Neuron (in vitro differentiated cells): ENCODE results near the gene GPR39.
A peak's percentile ranks its signal among the peaks of the same experiment; 100 is the strongest.

Experiments
- H2AFZ ChIP-seq: one replicate; pipeline ENCODE4 v1.6.1; 2013; ENCODE audit warnings: low read depth, mild to moderate bottlenecking, inconsistent platforms, low read length, moderate library complexity
- H3K27me3 ChIP-seq: one replicate; pipeline ENCODE4 v1.6.1; 2013; ENCODE audit warnings: low read length; ENCODE audit not compliant: insufficient read depth
- H3K36me3 ChIP-seq: one replicate; pipeline ENCODE4 v1.6.1; 2013; ENCODE audit warnings: low read length; ENCODE audit not compliant: insufficient read depth
- H3K4me1 ChIP-seq: one replicate; pipeline ENCODE4 v1.6.1; 2013; ENCODE audit warnings: low read length; ENCODE audit not compliant: insufficient read depth
- H3K4me3 ChIP-seq: 2 replicates; pipeline ENCODE4 v1.5.1; 2013; ENCODE audit warnings: mild to moderate bottlenecking, low read length, moderate library complexity
- H3K9me3 ChIP-seq: one replicate; pipeline ENCODE4 v1.6.1; 2013; ENCODE audit warnings: low read length

The GPR39 gene

DNA sequence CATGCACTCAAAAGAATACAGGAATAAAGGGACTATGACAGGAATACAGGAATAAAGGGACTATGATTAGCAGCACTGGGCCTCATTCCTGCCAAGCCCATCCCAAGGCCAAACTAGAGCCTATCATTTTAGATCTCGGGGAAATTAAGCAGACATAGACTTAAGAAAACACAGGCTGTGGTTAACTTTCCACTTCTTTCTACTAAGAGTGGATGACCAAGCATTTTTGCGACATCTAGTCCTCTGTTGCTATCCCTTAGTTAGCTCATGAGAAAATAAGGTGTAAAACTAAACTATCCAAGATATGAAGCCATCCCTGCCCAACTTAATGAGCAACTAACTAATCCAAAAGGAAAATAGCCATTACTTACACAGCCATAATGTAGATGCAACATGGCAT, 247.5 kb downstream of the GPR39 start:
- Histone ChIP-seq H2AFZ (no peak overlapping the region), H3K4me1 (peaks cover 11% of the 10 kb centered on the region), H3K27me3 (no peaks in the 10 kb centered on the region), H3K9me3 (no peaks in the 10 kb centered on the region), H3K36me3 (peaks cover 20% of the 10 kb centered on the region), H3K4me3 (no peak overlapping the region)

DNA sequence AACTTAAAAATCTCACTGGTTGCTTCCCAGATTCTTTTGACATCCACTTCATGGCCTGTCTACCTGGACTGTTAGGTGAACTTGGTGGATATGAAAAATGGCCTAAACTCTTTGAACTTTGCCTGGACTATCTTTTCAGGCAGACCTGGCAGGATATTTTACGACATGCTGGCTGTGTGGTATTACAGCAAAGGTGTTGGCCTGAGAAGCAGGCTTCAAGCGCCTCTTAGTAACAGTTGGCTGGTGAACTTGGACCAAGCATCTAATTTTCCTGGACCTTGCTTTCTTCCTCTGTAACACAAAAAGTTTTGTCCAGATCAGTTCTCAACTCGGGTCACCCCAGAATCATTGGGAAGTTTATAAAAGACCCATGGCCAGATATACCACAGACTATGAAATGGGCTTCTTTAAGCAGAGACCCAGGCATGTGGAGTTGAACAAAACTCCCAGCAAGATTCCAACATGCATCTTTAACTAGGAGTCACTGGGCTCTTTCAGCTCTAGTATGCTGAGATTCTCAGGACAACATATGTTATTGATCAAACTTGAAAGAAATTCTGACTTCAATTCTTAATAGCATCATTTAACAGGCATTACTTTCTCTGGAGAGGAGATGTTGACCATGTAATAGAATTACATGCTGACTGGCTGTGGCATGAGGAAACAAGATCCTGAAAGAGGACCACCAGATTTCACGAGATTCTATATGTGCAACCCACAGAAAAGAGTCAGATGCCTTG, 249.0 kb downstream of the GPR39 start:
- Histone ChIP-seq H2AFZ (no peak overlapping the region), H3K9me3 (no peaks in the 10 kb centered on the region), H3K27me3 (no peaks in the 10 kb centered on the region), H3K36me3 (peaks cover 14% of the 10 kb centered on the region), H3K4me1 (peaks cover 16% of the 10 kb centered on the region), H3K4me3 (no peak overlapping the region)

DNA sequence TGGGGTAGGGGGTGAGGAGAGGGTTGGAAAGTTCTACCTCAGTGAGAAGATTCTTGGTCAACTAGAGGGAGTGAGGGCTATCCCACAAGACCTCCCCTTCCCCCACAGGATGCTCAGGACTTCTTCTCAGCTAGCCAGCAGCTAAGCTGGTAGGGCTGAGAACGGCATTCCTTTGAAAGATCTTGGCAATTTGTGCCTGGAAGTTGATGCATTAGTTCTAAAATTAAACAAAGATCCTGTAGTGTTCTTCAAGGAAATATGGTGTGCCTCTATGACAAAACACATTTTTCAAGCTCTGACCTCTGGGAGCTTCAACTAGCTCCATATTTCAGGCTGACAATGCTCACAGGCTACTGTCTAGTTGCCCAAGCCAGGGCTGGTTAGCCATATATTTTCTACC, 251.1 kb downstream of the GPR39 start:
- H3K4me3 ChIP-seq: peak overlapping the region; percentile 57
- H3K27me3 ChIP-seq: no peaks in the 10 kb centered on the region

GRCh38 chr2:132668189-132668823, 251.7 kb downstream of the GPR39 start:
- peak overlapping the region; percentile 32 for H2AFZ ChIP-seq
- no peaks in the 10 kb centered on the region for H3K9me3 ChIP-seq
- H3K4me3 ChIP-seq: peak overlapping the region; percentile 57
- peaks cover 40% of the 10 kb centered on the region for H3K4me1 ChIP-seq
- H3K27me3 ChIP-seq: no peaks in the 10 kb centered on the region
- peaks cover 4% of the 10 kb centered on the region for H3K36me3 ChIP-seq

More for the DNA sequence above, 251.1 kb downstream of the GPR39 start:
- Histone ChIP-seq H3K9me3 (no peaks in the 10 kb centered on the region), H2AFZ (no peak overlapping the region), H3K4me1 (peaks cover 36% of the 10 kb centered on the region), H3K36me3 (peaks cover 4% of the 10 kb centered on the region)

DNA sequence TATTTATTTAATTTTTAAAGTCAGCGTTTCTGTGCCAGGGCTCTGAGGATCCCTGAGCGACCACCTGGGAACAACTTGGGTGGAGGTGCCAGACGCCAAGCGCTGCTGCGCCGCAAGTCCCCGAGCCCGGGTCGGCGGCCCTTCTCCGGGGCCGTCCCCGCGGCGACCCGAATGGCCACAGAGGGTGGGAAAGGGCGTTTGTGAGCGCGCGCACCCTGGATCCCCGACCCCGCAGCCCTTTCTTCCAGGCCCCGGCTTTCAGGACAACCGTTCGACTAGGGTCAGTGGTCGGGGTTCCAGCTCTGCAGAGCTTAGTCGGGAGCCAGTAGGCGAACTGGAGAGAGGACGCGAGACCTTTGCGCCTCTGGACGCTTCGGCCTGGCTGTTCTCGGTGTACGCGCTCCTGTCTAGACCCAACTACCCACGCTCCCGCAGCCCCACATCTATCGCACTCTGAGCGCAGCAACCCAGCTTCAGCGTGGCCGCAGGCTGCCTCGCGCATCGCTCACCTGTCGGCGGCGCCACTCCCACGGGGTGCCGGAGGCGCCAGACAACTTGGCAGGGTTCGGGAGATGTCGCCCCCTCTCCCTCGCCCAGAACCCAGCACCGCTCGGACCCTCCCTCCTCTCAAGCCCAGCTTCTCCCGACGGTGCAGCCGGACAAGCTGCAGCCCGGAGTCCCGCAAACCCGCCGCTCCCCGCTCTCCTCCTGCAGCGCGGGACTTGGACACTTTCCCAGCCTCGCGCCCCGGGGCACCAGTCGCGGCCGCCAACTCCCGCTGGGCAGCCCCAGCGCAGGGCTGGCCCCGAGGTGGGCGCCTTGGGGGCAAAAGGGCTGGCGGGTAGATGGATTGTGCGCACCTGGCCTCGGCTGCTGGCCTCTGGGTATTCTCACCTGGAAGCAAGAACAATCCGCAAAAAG, 252.6 kb downstream of the GPR39 start:
- H2AFZ ChIP-seq: peak overlapping the region; percentile 32
- H3K4me3 ChIP-seq: peak overlapping the region; percentile 57
- no peaks in the 10 kb centered on the region for H3K9me3 ChIP-seq
- peaks cover 4% of the 10 kb centered on the region for H3K36me3 ChIP-seq
- peaks cover 40% of the 10 kb centered on the region for H3K4me1 ChIP-seq
- H3K27me3 ChIP-seq: no peaks in the 10 kb centered on the region

DNA sequence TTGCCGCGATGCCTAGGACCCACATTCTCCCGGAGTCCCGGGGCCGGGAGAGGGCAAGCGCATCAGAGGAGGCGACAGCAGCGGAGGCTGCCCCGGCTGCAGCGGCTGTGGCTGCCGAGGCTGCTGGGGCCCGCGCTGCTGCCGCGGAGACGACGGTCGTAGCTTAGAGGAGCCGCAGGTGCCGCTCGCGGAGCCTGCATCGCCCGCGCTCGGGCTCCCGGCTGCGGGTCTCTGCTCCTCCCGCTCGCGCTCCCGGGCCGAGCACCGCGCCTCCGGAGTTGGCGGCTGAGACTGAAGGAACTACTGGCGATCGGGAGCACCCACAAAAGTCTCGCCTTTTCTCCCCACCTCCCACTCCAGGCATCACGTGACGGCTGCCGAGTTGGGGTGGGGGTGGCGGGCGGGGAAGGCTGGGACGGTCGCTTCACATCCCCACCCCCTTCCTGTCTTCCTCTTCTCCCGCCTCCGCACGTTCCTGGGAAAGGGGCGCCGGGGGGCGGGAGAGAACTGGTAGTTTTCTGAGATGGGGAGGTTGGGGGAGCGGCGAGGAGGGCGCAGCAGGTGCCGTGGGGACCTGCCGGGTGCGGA, 253.4 kb downstream of the GPR39 start, which contains the start of gene LYPD1:
LYPD1 (minus strand) TSS at position 298 of the 588 bp plus-strand sequence; CDS start at position 25, 273 bp downstream.
- Histone ChIP-seq H3K9me3 (no peaks in the 10 kb centered on the region), H3K4me1 (peaks cover 40% of the 10 kb centered on the region), H3K36me3 (peaks cover 4% of the 10 kb centered on the region), H3K27me3 (no peaks in the 10 kb centered on the region), H3K4me3 (peak within 1 kb of the TSS; percentile 57), H2AFZ (peak within 1 kb of the TSS; percentile 32)

DNA sequence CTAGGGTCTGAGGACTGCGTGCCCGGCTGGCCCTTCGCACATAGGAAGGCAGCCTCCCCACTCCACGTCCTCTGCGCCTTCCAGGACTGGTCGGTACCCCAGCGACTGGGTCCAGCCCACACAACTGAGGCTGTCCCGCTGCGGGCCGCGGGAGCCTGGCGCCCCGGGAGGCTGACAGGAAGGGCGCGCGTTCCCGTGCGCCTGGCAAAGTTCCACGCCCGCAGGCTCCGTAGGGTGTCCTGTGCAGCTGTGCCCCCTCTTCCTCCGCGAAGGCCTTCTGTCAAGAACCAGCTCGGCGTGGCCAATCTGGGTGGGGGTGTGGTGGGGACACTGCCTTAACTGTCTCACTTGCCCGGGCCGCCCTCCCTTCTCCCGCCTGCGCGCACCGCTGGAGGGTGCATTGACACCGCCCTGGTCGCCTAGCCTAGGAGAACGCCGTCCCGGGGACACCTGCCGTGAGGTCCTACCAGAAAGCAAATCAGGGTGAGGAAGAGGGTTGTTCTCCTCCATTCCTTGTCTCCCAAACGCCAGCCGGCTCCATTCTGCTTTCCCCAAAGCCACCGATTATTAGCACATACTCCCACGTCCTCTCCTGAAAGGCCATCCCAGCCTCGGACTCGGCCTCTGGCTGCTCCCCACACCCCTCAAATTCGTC, 254.0 kb downstream of the GPR39 start:
- peak overlapping the region; percentile 32 for H2AFZ ChIP-seq
- H3K9me3 ChIP-seq: no peaks in the 10 kb centered on the region
- no peaks in the 10 kb centered on the region for H3K27me3 ChIP-seq
- H3K36me3 ChIP-seq: peaks cover 4% of the 10 kb centered on the region
- peak overlapping the region; percentile 57 for H3K4me3 ChIP-seq
- H3K4me1 ChIP-seq: peaks cover 40% of the 10 kb centered on the region

DNA sequence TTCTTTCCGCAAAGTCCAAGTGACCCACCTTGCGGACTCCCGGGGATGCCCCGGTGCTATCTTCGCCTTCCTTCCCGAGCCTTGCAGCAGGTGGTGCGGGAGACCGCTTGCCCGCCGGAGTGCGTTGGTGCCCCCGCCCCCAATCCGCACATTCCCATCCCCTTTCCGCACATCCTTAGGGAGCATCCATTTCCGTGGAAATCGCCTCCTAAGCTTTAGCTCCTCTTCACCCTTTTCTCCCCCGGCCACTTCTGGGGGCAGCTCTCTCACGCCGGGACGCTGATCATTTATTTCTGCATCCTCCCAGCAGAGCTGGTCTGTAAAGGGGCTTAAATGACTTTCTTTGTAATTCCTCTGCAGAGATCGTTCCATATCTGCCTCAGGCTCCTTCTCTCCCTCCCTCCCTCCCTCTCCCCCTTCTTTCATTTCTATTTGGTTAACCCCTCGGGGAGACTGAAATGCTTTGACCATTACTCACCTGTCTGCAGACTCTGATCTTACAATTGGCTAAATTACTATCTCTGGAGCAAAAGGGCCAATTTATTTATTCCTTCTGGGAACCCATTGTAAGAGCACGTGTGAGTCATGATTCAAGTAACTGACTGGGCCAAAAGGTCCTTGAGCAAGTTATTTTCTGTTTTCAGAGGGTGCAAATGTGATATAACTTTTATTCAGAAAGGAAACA, 254.7 kb downstream of the GPR39 start:
- Histone ChIP-seq H3K27me3 (no peaks in the 10 kb centered on the region), H3K4me3 (peak overlapping the region; percentile 57), H2AFZ (peak overlapping the region; percentile 32), H3K36me3 (peaks cover 4% of the 10 kb centered on the region), H3K9me3 (no peaks in the 10 kb centered on the region), H3K4me1 (peaks cover 40% of the 10 kb centered on the region)

GRCh38 chr2:132676999-132677398, 260.4 kb downstream of the GPR39 start:
- no peaks in the 10 kb centered on the region for H3K9me3 ChIP-seq
- H3K36me3 ChIP-seq: no peaks in the 10 kb centered on the region
- H3K4me1 ChIP-seq: peaks cover 10% of the 10 kb centered on the region
- no peak overlapping the region for H3K4me3 ChIP-seq
- no peak overlapping the region for H2AFZ ChIP-seq
- H3K27me3 ChIP-seq: no peaks in the 10 kb centered on the region

DNA sequence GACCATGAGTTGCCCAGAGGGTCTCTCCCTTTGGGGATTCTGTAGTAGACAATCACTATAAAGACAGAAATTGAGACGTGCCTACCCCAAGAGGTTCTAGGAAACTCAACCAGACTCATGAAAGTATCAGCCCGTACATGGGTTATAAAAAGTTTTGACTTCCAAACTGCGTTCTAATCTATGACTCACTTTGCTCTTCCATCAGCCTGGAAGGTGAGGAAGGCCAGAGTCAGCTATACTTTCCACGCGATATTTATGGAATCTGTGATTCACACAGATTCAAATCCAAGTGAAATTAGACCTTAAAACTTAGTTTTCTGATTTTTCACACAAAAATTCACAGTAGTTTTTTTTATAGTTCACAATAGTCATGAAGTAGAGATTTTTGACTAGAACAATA, 261.1 kb downstream of the GPR39 start:
- Histone ChIP-seq H3K9me3 (no peaks in the 10 kb centered on the region), H3K36me3 (no peaks in the 10 kb centered on the region), H3K4me1 (peaks cover 4% of the 10 kb centered on the region), H3K27me3 (no peaks in the 10 kb centered on the region), H3K4me3 (no peak overlapping the region), H2AFZ (no peak overlapping the region)

DNA sequence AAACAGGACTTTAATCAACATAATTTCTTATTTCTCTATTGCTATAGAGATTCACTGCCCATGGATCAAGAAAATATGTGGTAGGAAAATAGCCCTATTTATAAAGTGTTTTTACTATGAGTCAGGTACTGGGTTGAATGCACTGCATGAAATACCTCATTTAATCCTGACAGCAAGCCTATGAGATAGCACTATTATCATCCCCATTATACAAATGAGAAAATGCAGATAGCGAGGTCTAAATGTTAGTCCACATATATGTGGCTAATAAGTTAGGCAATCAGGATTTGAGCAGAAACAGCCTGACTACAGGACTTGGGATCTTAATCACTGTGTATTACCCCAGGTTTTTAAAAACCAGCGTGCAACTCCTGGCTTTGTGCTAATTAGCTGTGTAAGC, 261.9 kb downstream of the GPR39 start:
- H3K4me3 ChIP-seq: no peak overlapping the region
- H2AFZ ChIP-seq: no peak overlapping the region
- no peaks in the 10 kb centered on the region for H3K27me3 ChIP-seq
- H3K4me1 ChIP-seq: no peaks in the 10 kb centered on the region
- H3K9me3 ChIP-seq: no peaks in the 10 kb centered on the region
- no peaks in the 10 kb centered on the region for H3K36me3 ChIP-seq

GRCh38 chr2:132680544-132680943, 263.9 kb downstream of the GPR39 start:
- Histone ChIP-seq H3K4me1 (no peaks in the 10 kb centered on the region), H3K4me3 (no peak overlapping the region), H2AFZ (no peak overlapping the region), H3K9me3 (no peaks in the 10 kb centered on the region), H3K27me3 (no peaks in the 10 kb centered on the region), H3K36me3 (no peaks in the 10 kb centered on the region)
